Measurements from ENCODE around the gene TBX15.

- TF ChIP-seq CTCF (conservative IDR thresholded peaks at IDR 0.05; ENCODE audit: low read depth in 2 of 2) (no peak), EZH2 (IDR thresholded peaks at IDR 0.05; ENCODE audit: low read depth, unreplicated experiment) (peak; percentile 90)
These were observed 516 bp downstream of the TBX15 start for GRCh38 chr1:118987468-118988185.

Measured in GM23338 (cell line).